HepG2 (cell line): ENCODE data around the gene STARD8. TPM values are rescaled to one million over a fixed set of nuclear protein-coding genes. Genes with fewer than 3 reads are reported as not detected.

Experiments used
- ATAC-seq: fragments of 200-7000 bp; cut with Tn5 transposase; 3 replicates; pipeline ENCODE4 v1.9.1; 2020; ENCODE audit warnings: mild to moderate bottlenecking, moderate library complexity
- BruUV-seq: library from RNA; stranded (reverse); fragments of 400-500 nt; replicated peaks from 2 replicates; lab custom pipeline; 2021; lab: Mats Ljungman, UMichigan
- CTCF ChIA-PET: fragments of 300-600 bp; formaldehyde crosslinking; extraction: SDS; loops from one replicate; lab custom pipeline; 2021; ENCODE audit warnings: low total read pairs, inconsistent platforms, low intra/inter-chr PET ratio; lab: Yijun Ruan, JAX
- POLR2A ChIA-PET: fragments of 350-600 bp; sonication (Branson Sonifier 250); formaldehyde crosslinking; loops from one replicate; lab custom pipeline; 2020; ENCODE audit warnings: antibody characterized with exemption, inconsistent platforms; lab: Yijun Ruan, JAX
- DNase-seq: peaks from one replicate; pipeline ENCODE4 v3.0.0-alpha.2; 2015; ENCODE audit warnings: low spot score
- FAIRE-seq: peaks from 3 replicates; lab custom pipeline; 2011; peaks lifted over from hg19 to GRCh38; lab: Jason Lieb, UNC
- H2AFZ ChIP-seq: one replicate; pipeline ENCODE4 v1.6.1; 2011; ENCODE audit warnings: low read length, inconsistent platforms
- H3K27ac ChIP-seq: fragments of 300-600 bp; 3 replicates; pipeline ENCODE4 v1.8.0; 2011; ENCODE audit warnings: mixed run types, mild to moderate bottlenecking, mixed read lengths, low read length, inconsistent platforms; ENCODE audit not compliant: insufficient read depth; ENCODE audit errors: extremely low read length
- H3K27me3 ChIP-seq, 2 experiments: fragments of 200-600 bp in 1 of 2; 2 replicates in 1 of 2; 3 replicates in 1 of 2; pipeline versions ENCODE4 v1.6.0 to v1.8.0; 2011; ENCODE audit warnings: low read length in 2 of 2, mild to moderate bottlenecking in 2 of 2, moderate library complexity in 2 of 2, inconsistent platforms in 1 of 2; ENCODE audit not compliant: insufficient read depth in 2 of 2, control insufficient read depth in 1 of 2
- H3K36me3 ChIP-seq, 2 experiments: fragments of 200-600 bp in 1 of 2; replicated peaks in 1 of 2; 2 replicates in 1 of 2; 3 replicates in 1 of 2; pipeline versions ENCODE4 v1.5.1 to v1.8.0; 2011; ENCODE audit warnings: low read length in 2 of 2, inconsistent platforms in 1 of 2; ENCODE audit not compliant: insufficient read depth in 2 of 2, control insufficient read depth in 1 of 2
- H3K4me1 ChIP-seq: 2 replicates; pipeline ENCODE4 v1.5.1; 2012; ENCODE audit warnings: low read length, inconsistent platforms; ENCODE audit not compliant: insufficient read depth
- H3K4me2 ChIP-seq: 2 replicates; pipeline ENCODE4 v1.6.0; 2011; ENCODE audit warnings: low read depth, low read length, inconsistent platforms
- H3K4me3 ChIP-seq, 3 experiments: fragments of 200-600 bp in 1 of 3; sonication (generic), shearing (Covaris generic) in 1 of 3; replicated peaks in 1 of 3; 2 replicates each; pipeline ENCODE4 v1.5.1; 2011 to 2016; ENCODE audit warnings: low read length in 3 of 3, inconsistent platforms in 2 of 3, low read depth in 2 of 3, mild to moderate bottlenecking in 2 of 3, control low read depth in 1 of 3, mixed read lengths in 1 of 3; ENCODE audit not compliant: insufficient read depth in 1 of 3
- H3K79me2 ChIP-seq: one replicate; pipeline ENCODE4 v1.6.1; 2011; ENCODE audit warnings: low read length, inconsistent platforms; ENCODE audit not compliant: insufficient read depth
- H3K9ac ChIP-seq: 2 replicates; pipeline ENCODE4 v1.6.0; 2011; ENCODE audit warnings: mild to moderate bottlenecking, low read depth, low read length, inconsistent platforms; ENCODE audit not compliant: insufficient read depth
- H3K9me3 ChIP-seq: 2 replicates; pipeline ENCODE4 v1.5.1; 2012; ENCODE audit warnings: mild to moderate bottlenecking, low read length
- H4K20me1 ChIP-seq: 2 replicates; pipeline ENCODE4 v1.6.0; 2011; ENCODE audit warnings: inconsistent platforms, mild to moderate bottlenecking, low read length, moderate library complexity; ENCODE audit not compliant: insufficient read depth
- CTCF ChIP-seq: sonication (generic); formaldehyde crosslinking; IDR thresholded peaks from 2 replicates; pipeline ENCODE4 v1.5.0; 2020; ENCODE audit warnings: mild to moderate bottlenecking, missing genetic modification reagents, moderate library complexity
- FOXA1 ChIP-seq, 2 experiments: fragments of 450-650 bp in 1 of 2; sonication (generic) in 1 of 2; formaldehyde crosslinking in 1 of 2; IDR thresholded peaks; 2 replicates each; pipeline versions ENCODE4 v1.4.0 to v1.6.1; 2016 to 2020; ENCODE audit warnings: missing genetic modification reagents in 1 of 2
- FOXM1 ChIP-seq: sonication (generic); formaldehyde crosslinking; IDR thresholded peaks from 2 replicates; pipeline ENCODE4 v1.5.0; 2020; ENCODE audit warnings: missing genetic modification reagents
- RCOR2 ChIP-seq: IDR thresholded peaks from 2 replicates; pipeline ENCODE4 v1.6.1; 2016; ENCODE audit warnings: missing biosample characterization, missing genetic modification reagents
- RNF2 ChIP-seq: fragments of 450-650 bp; conservative IDR thresholded peaks from 2 replicates; pipeline ENCODE4 v1.6.1; 2016; ENCODE audit warnings: low read depth
- USF2 ChIP-seq, 2 experiments: sonication (generic) in 1 of 2; formaldehyde crosslinking in 1 of 2; IDR thresholded peaks; 2 replicates each; pipeline versions ENCODE4 v1.5.1 to v1.6.1; 2011 to 2020; ENCODE audit warnings: borderline replicate concordance in 1 of 2, low read depth in 1 of 2, low read length in 1 of 2, mild to moderate bottlenecking in 1 of 2, missing genetic modification reagents in 1 of 2, moderate library complexity in 1 of 2
- ZC3H4 ChIP-seq: sonication (generic); formaldehyde crosslinking; IDR thresholded peaks from 2 replicates; pipeline ENCODE4 v1.4.0; 2020; ENCODE audit warnings: missing genetic modification reagents, borderline replicate concordance
- ZMYM3 ChIP-seq: sonication (generic); formaldehyde crosslinking; IDR thresholded peaks from 2 replicates; pipeline ENCODE4 v1.5.1; 2020; ENCODE audit warnings: mild to moderate bottlenecking, missing genetic modification reagents
- ZNF230 ChIP-seq: sonication (generic); formaldehyde crosslinking; IDR thresholded peaks from 2 replicates; pipeline ENCODE4 v1.4.0; 2020; ENCODE audit warnings: mild to moderate bottlenecking, missing genetic modification reagents
- ZNF737 ChIP-seq: sonication (generic); formaldehyde crosslinking; IDR thresholded peaks from 2 replicates; pipeline ENCODE4 v1.5.0; 2020; ENCODE audit warnings: missing genetic modification reagents, mild to moderate bottlenecking, borderline replicate concordance
- ZNF75D ChIP-seq: sonication (generic); formaldehyde crosslinking; IDR thresholded peaks from 2 replicates; pipeline ENCODE4 v1.8.1; 2023; ENCODE audit warnings: missing genetic modification reagents, mild to moderate bottlenecking, borderline replicate concordance
- ZNF770 ChIP-seq: sonication (generic); formaldehyde crosslinking; IDR thresholded peaks from 2 replicates; pipeline ENCODE4 v1.5.0; 2020; ENCODE audit warnings: mild to moderate bottlenecking, missing genetic modification reagents
- WGBS: methylation state at CpG from one replicate; pipeline ENCODE4 v1.1.6; 2017; ENCODE audit warnings: low lambda C conversion rate; 5-methylcytosine and 5-hydroxymethylcytosine counted together
- in situ Hi-C: cut with HindIII; loops from 2 replicates; pipeline ENCODE4 v1.10.0; 2017; ENCODE audit warnings: low pct_unique_long_range_greater_than_20kb; ENCODE audit not compliant: extremely low pct_ligation_motif_present
- intact Hi-C: fragments of 100-400 bp; cut with micrococcal nuclease; formaldehyde crosslinking; loops from one replicate; pipeline ENCODE4 v1.10.0; 2022; ENCODE audit not compliant: unreplicated experiment
- polyA plus RNA-seq, 8 experiments: library from polyadenylated mRNA; depleted of rRNA in 3 of 8; stranded (reverse) in 7 of 8; unstranded in 1 of 8; fragments of >200 nt; fragmentation: Illumina TruSeq in 4 of 8; extraction: Trizol in 4 of 8; gene quantifications; 2 replicates each; pipeline versions ENCODE4 v1.2.1 to v1.2.3, GENCODE V29; 2011 to 2016; ENCODE audit warnings: low read depth in 4 of 8, missing spikeins in 1 of 8, mixed read lengths in 1 of 8; ENCODE audit not compliant: insufficient read depth in 1 of 8
- total RNA-seq, 5 experiments: library from RNA; depleted of rRNA; stranded (reverse); fragments of >200 nt; fragmentation: Illumina TruSeq; extraction: Trizol; gene quantifications; 2 replicates each; pipeline ENCODE4 v1.2.3, GENCODE V29; 2016; ENCODE audit warnings: low read depth in 1 of 5

The STARD8 gene
- total and polyA plus RNA-seq, 2 of the 13 experiments (the other 11 are each of a cell fraction or from before 2014, with no cell fraction given), result 0.02 to 0.09 TPM

DNA sequence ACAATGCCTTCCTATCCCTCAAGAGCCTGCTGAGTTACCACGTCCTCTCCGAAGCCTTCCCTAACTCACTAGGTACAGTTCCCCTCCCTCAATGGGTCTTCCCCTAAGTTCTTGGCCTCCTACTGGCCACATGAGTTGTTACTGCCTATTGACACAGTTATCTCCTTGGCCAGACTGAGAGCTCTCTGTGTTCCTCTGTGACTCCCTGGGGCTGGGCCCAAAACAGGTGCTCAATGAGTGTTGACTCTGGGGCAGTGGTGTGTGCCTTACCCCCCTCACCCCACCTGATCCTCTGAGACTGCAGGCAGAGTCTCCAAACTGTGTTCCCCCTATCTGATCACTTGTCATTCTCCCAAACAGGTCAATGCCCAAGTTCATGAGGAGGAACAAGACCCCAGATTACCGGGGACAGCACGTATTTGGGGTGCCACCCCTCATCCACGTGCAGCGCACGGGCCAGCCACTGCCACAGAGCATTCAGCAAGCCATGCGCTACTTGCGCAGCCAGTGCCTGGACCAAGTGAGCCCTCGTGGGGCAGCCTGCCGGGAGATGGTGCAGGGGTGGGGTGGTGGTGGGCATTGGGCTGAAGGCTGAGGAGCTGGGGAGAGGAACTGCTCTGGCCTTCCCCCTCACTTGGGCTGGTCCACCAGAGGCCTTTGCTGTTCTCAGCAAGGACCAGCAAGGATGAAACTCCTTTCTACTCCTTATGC, 72.6 kb downstream of the STARD8 start:
- no peaks in the 10 kb centered on the region for H4K20me1 ChIP-seq
- no peaks in the 10 kb centered on the region for H3K4me1 ChIP-seq
- no peaks in the 10 kb centered on the region for H3K36me3 ChIP-seq
- no peaks in the 10 kb centered on the region for H3K79me2 ChIP-seq
- H3K4me2 ChIP-seq, result no peak overlapping the region
- peak; percentile 9 for DNase-seq
- H3K9me3 ChIP-seq, result no peaks in the 10 kb centered on the region
- BruUV-seq, result no TSS peak
- CTCF ChIA-PET, result no interaction called here
- H2AFZ ChIP-seq, result no peak overlapping the region
- intact Hi-C loops, result no loop called here
- WGBS, result 63% methylated on average over 2 of the region's 11 CpGs
- H3K4me3 ChIP-seq, result no peak overlapping the region
- H3K9ac ChIP-seq, result no peak overlapping the region
- TF ChIP-seq CTCF (CRISPR knock-in tag) (peak; percentile 29), RCOR2 (CRISPR knock-in tag) (no peak), USF2 (IDR thresholded peaks at IDR 0.05; ENCODE audit: low read depth, low read length) (no peak), USF2 (CRISPR knock-in tag; IDR thresholded peaks at IDR 0.05; ENCODE audit: borderline replicate concordance) (no peak), ZNF737 (CRISPR knock-in tag) (no peak), ZNF75D (no peak), ZNF230 (CRISPR knock-in tag) (no peak), RNF2 (no peak), FOXM1 (CRISPR knock-in tag) (no peak), ZC3H4 (CRISPR knock-in tag) (no peak), ZNF770 (CRISPR knock-in tag) (no peak), ZMYM3 (CRISPR knock-in tag) (no peak), FOXA1 (IDR thresholded peaks at IDR 0.05) (no peak), FOXA1 (CRISPR knock-in tag; IDR thresholded peaks at IDR 0.05) (peak; percentile 31)
- TF ChIP-seq, all 625 proteins: peak for 2
- FAIRE-seq (no peak), ATAC-seq (peak; percentile 88)
- POLR2A ChIA-PET, result no interaction called here
- Histone ChIP-seq H3K27ac (no peak overlapping the region), H3K27me3 (no peaks in the 10 kb centered on the region)
- in situ Hi-C loops, result no loop called here
